Small intestine (tissue), 7 donors: ENCODE data around the gene TRNAU1AP. TPM values are rescaled to one million over a fixed set of nuclear protein-coding genes. Genes with fewer than 3 reads are reported as not detected.
A peak's percentile ranks its signal among the peaks of the same experiment; 100 is the strongest.

Source experiments
- DNase-seq, 2 donors: peaks; one replicate each; pipeline versions ENCODE4 v3.0.0 to v3.0.0-alpha.2; 2013
- FAIRE-seq: peaks from 2 replicates; lab custom pipeline; 2012; peaks lifted over from hg19 to GRCh38; lab: Jason Lieb, UNC
- H3K27ac ChIP-seq, 3 donors: one replicate each; pipeline ENCODE4 v1.5.1; 2013; ENCODE audit warnings: low read length in 2 of 3, mild to moderate bottlenecking in 2 of 3, control low read depth in 1 of 3, inconsistent platforms in 1 of 3, low read depth in 1 of 3, moderate library complexity in 1 of 3
- H3K27me3 ChIP-seq, 3 donors: one replicate each; pipeline ENCODE4 v1.6.1; 2013; ENCODE audit warnings: low read length in 3 of 3, inconsistent platforms in 1 of 3; ENCODE audit not compliant: control insufficient read depth in 3 of 3, insufficient read depth in 3 of 3
- H3K36me3 ChIP-seq, 3 donors: one replicate each; pipeline ENCODE4 v1.6.1; 2013; ENCODE audit warnings: low read length in 3 of 3, inconsistent platforms in 1 of 3, low read depth in 1 of 3, mild to moderate bottlenecking in 1 of 3, moderate library complexity in 1 of 3; ENCODE audit not compliant: control insufficient read depth in 3 of 3, insufficient read depth in 2 of 3
- H3K4me1 ChIP-seq, 3 donors: one replicate each; pipeline ENCODE4 v1.6.1; 2013; ENCODE audit warnings: low read length in 2 of 3, inconsistent platforms in 1 of 3, low read depth in 1 of 3, mild to moderate bottlenecking in 1 of 3, moderate library complexity in 1 of 3; ENCODE audit not compliant: control insufficient read depth in 3 of 3, insufficient read depth in 2 of 3
- H3K4me3 ChIP-seq, 3 donors: one replicate each; pipeline ENCODE4 v1.5.1; 2013; ENCODE audit warnings: low read length in 3 of 3, control low read depth in 1 of 3, inconsistent platforms in 1 of 3, low read depth in 1 of 3, mild to moderate bottlenecking in 1 of 3, moderate library complexity in 1 of 3
- H3K9me3 ChIP-seq, 2 donors: one replicate each; pipeline ENCODE4 v1.6.1; 2013; ENCODE audit warnings: low read depth in 1 of 2, low read length in 1 of 2; ENCODE audit not compliant: control insufficient read depth in 2 of 2, insufficient read depth in 1 of 2
- WGBS, 3 donors: extraction: QIAGEN DNeasy Blood & Tissue Kit; methylation state at CpG; one replicate each; pipeline ENCODE4 v1.1.7; 2013; 5-methylcytosine and 5-hydroxymethylcytosine counted together
- polyA plus RNA-seq, 4 donors: library from polyadenylated mRNA; stranded (reverse) in 3 of 4; unstranded in 1 of 4; fragments of 200-250 nt in 3 of 4; fragments of 120-200 nt in 1 of 4; gene quantifications; one replicate each; pipeline versions ENCODE4 v1.2.1 to v1.2.3, GENCODE V29; 2013
- donor health status: healthy with polysubstance abuse.
- donor health status: control.
- donor health status: control.
- donor health status: Bipolar disorder and iron deficiency.
- donor health status: healthy.

Gene TRNAU1AP
- polyA plus RNA-seq, 4 donors, result 16.3 to 25.9 (median 21.3) TPM

DNA sequence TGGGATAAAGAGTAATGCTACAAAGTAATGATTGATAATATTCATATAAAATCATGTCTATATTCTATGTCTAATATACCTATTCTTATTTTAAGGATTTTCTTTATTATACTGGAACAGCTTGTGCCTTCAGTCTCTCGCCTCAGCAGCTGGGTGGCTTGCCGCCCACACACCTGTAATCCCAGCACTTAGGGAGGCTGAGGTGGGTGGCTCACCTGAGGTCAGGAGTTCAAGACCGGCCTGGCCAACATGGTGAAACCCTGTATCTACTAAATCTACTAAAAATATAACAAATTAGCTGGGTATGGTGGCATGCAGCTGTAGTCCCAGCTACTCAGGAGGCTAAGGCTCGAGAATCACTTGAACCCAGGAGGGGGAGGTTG is 7.6 kb upstream of the TRNAU1AP start:
- Histone ChIP-seq H3K9me3 (no peaks in the 10 kb centered on the region), H3K27ac (no peak overlapping the region), H3K4me1 (no peaks in the 10 kb centered on the region), H3K36me3 (no peaks in the 10 kb centered on the region), H3K4me3 (no peak overlapping the region), H3K27me3 (no peaks in the 10 kb centered on the region)
- FAIRE-seq (no peak), DNase-seq (no peak)
- WGBS, 3 donors, result 94 to 97% (median 97%) methylated on average over 4 of the region's 4 CpGs

DNA sequence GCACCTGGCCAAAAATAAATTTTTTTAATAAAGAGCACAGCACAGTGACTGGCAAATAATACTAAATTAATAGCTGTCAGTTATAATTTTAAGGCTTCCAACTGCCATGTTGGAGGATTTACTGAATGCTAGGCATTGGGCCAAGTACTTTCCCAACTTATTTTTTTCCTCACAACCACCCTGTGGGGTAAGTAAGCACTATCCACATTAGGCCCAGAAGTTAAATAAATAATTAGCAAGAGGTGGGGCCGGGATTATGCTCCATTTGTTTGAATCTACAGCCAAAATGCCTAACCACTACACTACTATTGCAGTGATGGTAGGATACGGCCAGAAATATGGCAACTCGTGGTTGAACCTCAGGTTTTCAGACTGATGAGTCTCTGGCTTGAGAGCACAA is 4.6 kb upstream of the TRNAU1AP start:
- DNase-seq (no peak), FAIRE-seq (no peak)

DNA sequence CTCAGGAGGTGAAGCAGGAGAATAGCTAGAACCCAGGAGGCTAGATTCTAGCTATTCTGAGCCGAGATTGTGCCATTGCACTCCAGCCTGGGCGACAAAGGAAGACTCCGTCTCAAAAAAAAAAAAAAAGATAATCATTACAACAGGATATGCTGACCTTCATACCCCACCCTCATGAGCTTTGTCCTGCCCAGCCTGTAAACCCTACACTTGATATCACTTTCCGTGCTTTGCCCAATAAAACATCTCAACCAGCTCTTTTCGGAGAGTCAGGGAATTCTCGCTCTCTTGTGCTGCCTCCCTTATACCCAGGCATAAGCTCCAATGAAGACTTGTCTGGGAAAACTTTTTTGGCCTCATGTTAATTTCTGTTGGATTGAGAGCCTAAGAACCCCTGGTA is 1.5 kb upstream of the TRNAU1AP start:
- H3K36me3 ChIP-seq, result peaks cover 0 to 4% (median 0%) of the 10 kb centered on the region in 3 donors
- no peak overlapping the region for H3K27ac ChIP-seq
- DNase-seq, result peak; percentile 42 to 45
- no peaks in the 10 kb centered on the region for H3K9me3 ChIP-seq
- WGBS, 3 donors, result 51 to 73% (median 53%) methylated on average over 3 to 6 of the region's 6 CpGs
- FAIRE-seq, result no peak
- H3K27me3 ChIP-seq, result no peaks in the 10 kb centered on the region
- H3K4me3 ChIP-seq, result no peak overlapping the region
- peaks cover 0 to 3% (median 0%) of the 10 kb centered on the region in 3 donors for H3K4me1 ChIP-seq

More for the DNA sequence above, 4.6 kb upstream of the TRNAU1AP start:
- Histone ChIP-seq H3K27ac (no peak overlapping the region), H3K36me3 (no peaks in the 10 kb centered on the region), H3K4me3 (no peak overlapping the region), H3K27me3 (no peaks in the 10 kb centered on the region), H3K9me3 (no peaks in the 10 kb centered on the region), H3K4me1 (peaks cover 0 to 3% (median 0%) of the 10 kb centered on the region in 3 donors)
- WGBS, 3 donors, result 72 to 79% (median 78%) methylated on average over 3 of the region's 3 CpGs

DNA sequence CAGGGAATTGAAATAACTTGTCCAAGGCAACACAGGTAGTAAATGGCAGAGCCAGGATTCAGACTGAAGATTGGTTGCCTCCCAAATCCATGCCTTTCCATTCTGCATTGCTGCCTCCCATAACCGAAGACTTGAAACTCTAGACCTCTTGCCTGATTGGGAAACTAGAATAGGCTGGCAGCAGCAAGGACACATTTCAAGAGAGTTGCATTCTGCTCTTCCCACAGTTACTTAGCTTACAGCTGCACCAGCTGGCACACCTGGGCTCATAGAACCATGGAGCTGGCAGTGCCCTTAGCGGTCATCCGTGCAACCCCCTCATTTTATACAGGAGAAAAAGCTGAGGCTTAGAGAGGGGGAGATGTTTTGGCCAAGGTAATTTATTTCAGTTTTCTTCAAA is 8.0 kb downstream of the TRNAU1AP start:
- H3K27me3 ChIP-seq, result no peaks in the 10 kb centered on the region
- no peak overlapping the region for H3K4me3 ChIP-seq
- H3K27ac ChIP-seq, result no peak overlapping the region
- WGBS, 3 donors, result 95 to 98% (median 95%) methylated on average over 3 of the region's 3 CpGs
- H3K4me1 ChIP-seq, result no peaks in the 10 kb centered on the region
- DNase-seq, result no peak
- FAIRE-seq, result no peak
- no peaks in the 10 kb centered on the region for H3K9me3 ChIP-seq
- peaks cover 5 to 78% (median 16%) of the 10 kb centered on the region in 3 donors for H3K36me3 ChIP-seq

DNA sequence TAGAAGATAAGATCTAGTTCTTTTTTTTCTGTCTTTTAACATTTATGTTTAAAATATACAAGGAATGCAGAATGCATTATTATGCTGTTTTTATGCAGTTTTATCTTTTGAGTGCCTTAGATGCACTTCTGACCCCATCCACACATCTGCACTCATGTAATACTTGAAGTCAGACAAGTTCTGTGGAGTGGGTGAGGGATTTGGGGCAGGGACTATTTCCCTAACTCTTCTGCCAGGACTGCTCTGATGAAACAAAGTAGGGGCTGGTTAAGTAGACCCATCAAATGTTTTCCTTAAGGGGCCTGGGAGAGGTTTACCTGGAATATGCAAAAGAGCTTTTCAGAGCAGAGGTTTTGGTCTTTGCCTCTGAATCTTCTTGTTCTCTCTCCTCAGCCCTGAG is 11.4 kb downstream of the TRNAU1AP start:
- no peaks in the 10 kb centered on the region for H3K9me3 ChIP-seq
- no peak for FAIRE-seq
- no peak overlapping the region for H3K27ac ChIP-seq
- H3K36me3 ChIP-seq, result peaks cover 8 to 73% (median 19%) of the 10 kb centered on the region in 3 donors
- H3K4me3 ChIP-seq, result no peak overlapping the region
- H3K4me1 ChIP-seq, result no peaks in the 10 kb centered on the region
- DNase-seq, result no peak
- H3K27me3 ChIP-seq, result no peaks in the 10 kb centered on the region

DNA sequence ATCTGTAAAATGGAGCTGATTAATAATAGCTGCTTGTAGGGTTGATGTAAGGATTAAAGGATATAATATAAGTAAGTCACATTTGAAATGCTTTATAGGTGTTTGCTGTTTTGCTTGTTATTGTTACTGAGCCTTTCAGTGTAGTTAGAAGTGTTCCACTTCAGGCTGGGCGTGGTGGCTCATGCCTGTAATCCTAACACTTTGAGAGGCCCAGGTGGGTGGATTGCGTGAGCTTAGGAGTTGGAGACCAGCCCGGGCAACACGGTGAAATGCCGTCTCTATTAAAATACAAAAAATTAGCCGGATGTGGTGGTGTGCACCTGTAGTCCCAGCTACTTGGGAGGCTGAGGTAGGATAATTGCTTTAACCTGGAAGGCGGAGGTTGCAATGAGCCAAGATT is 12.2 kb downstream of the TRNAU1AP start:
- H3K27ac ChIP-seq, result no peak overlapping the region
- peaks cover 8 to 70% (median 19%) of the 10 kb centered on the region in 3 donors for H3K36me3 ChIP-seq
- no peaks in the 10 kb centered on the region for H3K9me3 ChIP-seq
- no peaks in the 10 kb centered on the region for H3K4me1 ChIP-seq
- H3K4me3 ChIP-seq, result no peak overlapping the region
- H3K27me3 ChIP-seq, result no peaks in the 10 kb centered on the region
- 98 to 99% (median 98%) methylated on average over 7 of the region's 7 CpGs for WGBS, 3 donors
- FAIRE-seq, result no peak
- DNase-seq, result no peak

DNA sequence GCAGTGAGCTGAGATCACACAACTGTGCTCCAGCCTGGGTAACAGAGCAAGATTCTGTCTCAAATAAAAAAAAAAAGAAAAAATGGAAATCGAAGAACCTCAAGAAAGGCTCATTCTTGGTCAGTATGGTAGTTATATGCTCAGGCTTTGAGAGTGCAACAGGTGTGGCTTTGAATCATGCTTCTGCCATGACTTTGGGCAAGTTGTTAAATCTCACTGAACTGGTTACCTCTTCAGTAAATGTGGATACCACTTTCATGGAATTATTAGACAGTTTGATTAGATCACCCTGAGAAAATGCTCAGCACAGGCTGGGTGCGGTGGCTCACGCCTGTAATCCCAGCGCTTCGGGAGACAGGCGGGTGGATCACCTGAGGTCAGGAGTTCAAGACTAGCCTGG is 12.8 kb downstream of the TRNAU1AP start:
- Histone ChIP-seq H3K27me3 (no peaks in the 10 kb centered on the region), H3K27ac (no peak overlapping the region), H3K36me3 (peaks cover 8 to 72% (median 20%) of the 10 kb centered on the region in 3 donors), H3K4me3 (no peak overlapping the region), H3K4me1 (no peaks in the 10 kb centered on the region), H3K9me3 (no peaks in the 10 kb centered on the region)
- FAIRE-seq, result no peak
- DNase-seq, result no peak
- 95 to 99% (median 96%) methylated on average over 6 of the region's 6 CpGs for WGBS, 3 donors

DNA sequence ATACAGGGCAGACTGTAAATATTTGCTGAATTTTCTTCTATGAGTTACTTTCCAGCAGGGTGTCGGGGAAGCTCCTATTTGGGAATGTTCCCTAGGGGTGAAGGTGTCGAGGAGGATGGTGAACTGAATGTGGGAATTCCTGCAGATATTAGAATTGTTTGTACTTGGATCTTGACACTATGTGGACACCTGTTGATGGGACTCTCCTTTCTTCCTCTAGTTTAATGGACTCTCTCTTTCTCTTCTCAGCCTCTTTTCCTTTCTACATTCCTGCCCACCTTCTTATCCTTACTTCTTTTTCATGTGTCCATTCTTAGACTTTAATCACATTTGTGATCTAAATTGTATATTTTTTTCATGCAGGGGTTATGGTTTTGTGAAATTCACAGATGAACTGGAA is 14.0 kb downstream of the TRNAU1AP start:
- no peaks in the 10 kb centered on the region for H3K27me3 ChIP-seq
- no peaks in the 10 kb centered on the region for H3K9me3 ChIP-seq
- no peak for DNase-seq
- peaks cover 9 to 70% (median 14%) of the 10 kb centered on the region in 3 donors for H3K36me3 ChIP-seq
- H3K4me3 ChIP-seq, result no peak overlapping the region
- no peaks in the 10 kb centered on the region for H3K4me1 ChIP-seq
- WGBS, 3 donors, result 89 to 100% (median 94%) methylated on average over 2 of the region's 2 CpGs
- no peak overlapping the region for H3K27ac ChIP-seq
- no peak for FAIRE-seq

DNA sequence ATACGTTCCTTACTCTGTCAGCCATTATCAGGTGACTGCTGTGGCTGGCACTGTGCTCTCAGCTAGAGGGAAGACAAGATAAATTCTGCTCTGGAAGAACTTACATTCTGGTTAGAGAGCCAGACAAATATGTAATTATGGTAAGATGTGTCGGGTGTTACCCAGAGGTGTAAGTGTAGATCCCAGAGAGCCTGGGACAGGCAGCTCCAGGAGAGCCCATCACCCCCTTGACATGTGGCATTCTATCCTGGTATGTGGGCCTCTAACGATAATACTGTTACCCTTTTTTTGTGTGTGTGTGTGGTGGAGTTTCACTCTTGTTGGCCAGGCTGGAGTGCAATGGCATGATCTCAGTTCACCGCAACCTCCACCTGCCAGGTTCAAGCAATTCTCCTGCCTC is 19.0 kb downstream of the TRNAU1AP start:
- no peaks in the 10 kb centered on the region for H3K27me3 ChIP-seq
- H3K36me3 ChIP-seq, result peaks cover 12 to 73% (median 13%) of the 10 kb centered on the region in 3 donors
- FAIRE-seq, result no peak
- H3K4me1 ChIP-seq, result no peaks in the 10 kb centered on the region
- no peak overlapping the region for H3K4me3 ChIP-seq
- H3K9me3 ChIP-seq, result no peaks in the 10 kb centered on the region
- H3K27ac ChIP-seq, result no peak overlapping the region
- 90 to 95% (median 94%) methylated on average over 4 of the region's 4 CpGs for WGBS, 3 donors
- DNase-seq, result no peak
